COR-L47 (cell line): ENCODE data around the gene PLD2.
"Not testable (repeated sequence)": the region's sequence is repeated elsewhere in the genome, so short reads cannot be mapped to it uniquely, and the experiment has no call there.

Experiments
- DNase-seq: peaks from one replicate; lab custom pipeline; 2025; lab: John Stamatoyannopoulos, UW

Gene PLD2

GRCh38 chr17:4790705-4791088 lies 16.3 kb upstream of the PLD2 start:
- DNase-seq, result no peak

GRCh38 chr17:4795168-4795567 lies 11.8 kb upstream of the PLD2 start:
- DNase-seq, result no peak

- DNase-seq, result no peak
Observed at GRCh38 chr17:4796552-4796920, 10.4 kb upstream of the PLD2 start.

- DNase-seq, result no peak
Observed at GRCh38 chr17:4800462-4801196, 6.3 kb upstream of the PLD2 start.

- no peak for DNase-seq
Observed at GRCh38 chr17:4802228-4802627, 4.7 kb upstream of the PLD2 start, which contains the start of gene C17orf114. Gene C17orf114, minus strand, starts transcription at chr17:4802328.

- DNase-seq, result no peak
Observed at GRCh38 chr17:4806456-4806776, 536 bp upstream of the PLD2 start.

- no peak for DNase-seq
Observed at GRCh38 chr17:4807605-4808377, 839 bp downstream of the PLD2 start.

GRCh38 chr17:4808378-4808767 lies 1.4 kb downstream of the PLD2 start:
- DNase-seq, result no peak

GRCh38 chr17:4810696-4811290 lies 3.8 kb downstream of the PLD2 start:
- DNase-seq, result no peak

GRCh38 chr17:4811471-4811870 lies 4.5 kb downstream of the PLD2 start:
- no peak for DNase-seq

- no peak for DNase-seq
Observed at GRCh38 chr17:4812690-4813089, 5.7 kb downstream of the PLD2 start.

GRCh38 chr17:4815043-4815675 lies 8.2 kb downstream of the PLD2 start:
- no peak for DNase-seq

GRCh38 chr17:4816826-4817225 lies 9.9 kb downstream of the PLD2 start:
- no peak for DNase-seq

- no peak for DNase-seq
Observed at GRCh38 chr17:4818276-4818675, 11.3 kb downstream of the PLD2 start.

- DNase-seq, result no peak
Observed at GRCh38 chr17:4822835-4823234, 15.9 kb downstream of the PLD2 start.

GRCh38 chr17:4823373-4824089 lies 16.6 kb downstream of the PLD2 start:
- no peak for DNase-seq

GRCh38 chr17:4827399-4827798 lies 20.4 kb downstream of the PLD2 start:
- DNase-seq, result peak; percentile 12

- not testable (repeated sequence) for DNase-seq
Observed at GRCh38 chr17:4832829-4833177, 25.9 kb downstream of the PLD2 start.

- DNase-seq, result peak; percentile 58
Observed at GRCh38 chr17:4833178-4833940, 26.4 kb downstream of the PLD2 start, which contains the start of gene MINK1. Gene MINK1, plus strand, starts transcription at chr17:4833340. Its CDS starts 244 bp downstream, at chr17:4833584.

- no peak for DNase-seq
Observed at GRCh38 chr17:4833941-4834680, 27.2 kb downstream of the PLD2 start.

- DNase-seq, result no peak
Observed at GRCh38 chr17:4834681-4835020, 27.7 kb downstream of the PLD2 start.
